Right lung (tissue), 5 donors: ENCODE results near the gene ZNF610. TPM values are rescaled to one million over a fixed set of nuclear protein-coding genes. Genes with fewer than 3 reads are reported as not detected.

Experiments used
- DNase-seq, 2 donors: peaks; one replicate each; pipeline ENCODE4 v3.0.0-alpha.2; 2013
- polyA plus RNA-seq, 5 donors: library from polyadenylated mRNA; unstranded; fragments of 120-200 nt; gene quantifications; one replicate each; pipeline versions ENCODE4 v1.2.1 to v1.2.3, GENCODE V29; 2013; ENCODE audit warnings: inconsistent platforms in 1 of 5, low replicate concordance in 1 of 5; ENCODE audit not compliant: insufficient read length in 5 of 5, insufficient read depth in 1 of 5

The ZNF610 gene
- polyA plus RNA-seq, 5 donors, result 7.5 to 13.2 (median 11.2) TPM

DNA sequence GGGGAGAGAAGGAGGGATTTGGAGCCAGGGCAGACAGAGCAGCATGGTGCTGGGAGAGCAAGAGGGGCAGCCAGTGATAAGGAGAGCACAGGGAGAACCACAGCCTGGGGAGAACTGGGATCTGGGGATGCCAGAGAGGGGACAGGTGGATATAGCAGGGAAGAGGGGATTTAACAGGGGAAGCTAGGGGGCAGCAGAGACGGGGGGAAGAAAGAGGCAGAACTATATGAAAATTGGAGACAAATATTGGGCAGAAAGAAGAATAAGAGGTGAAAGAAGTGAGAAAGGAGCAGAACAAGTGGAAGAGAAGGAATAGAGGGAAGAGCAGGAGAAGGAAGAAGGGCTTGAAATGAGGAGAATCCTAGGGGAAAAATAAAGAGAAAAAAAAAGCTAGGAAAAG, 55.1 kb downstream of the ZNF610 start:
- no peak for DNase-seq

GRCh38 chr19:52397310-52398080, 61.5 kb downstream of the ZNF610 start, which contains the start of gene ZNF528:
TSS of gene ZNF528 (plus strand) at chr19:52397849. CDS start at chr19:52402014, 4,165 bp downstream.
- peak; percentile 93 for DNase-seq

- DNase-seq, result peak in 1 of 2 donors; percentile 18
These were observed 62.0 kb downstream of the ZNF610 start for GRCh38 chr19:52398081-52398441.

DNA sequence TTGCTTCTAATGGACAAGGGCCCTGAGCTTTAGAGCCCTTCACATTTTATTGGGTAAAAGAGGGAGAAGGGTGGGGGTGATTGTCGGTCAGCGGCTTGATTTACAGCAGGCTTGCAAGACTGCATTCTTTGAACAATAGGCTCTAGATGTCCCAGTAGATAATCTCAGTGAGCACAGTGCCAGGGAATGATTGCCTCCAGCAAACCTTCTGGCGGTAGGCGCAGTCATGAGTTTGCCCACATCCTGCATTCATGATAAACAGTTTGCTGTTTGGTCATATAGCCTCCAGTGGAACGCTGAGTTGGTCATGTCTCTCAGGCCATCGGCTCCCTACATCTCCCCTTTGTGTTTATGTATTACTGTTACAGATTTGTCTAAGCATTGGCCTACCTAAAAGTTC, 74.2 kb downstream of the ZNF610 start:
- no peak for DNase-seq

- DNase-seq, result no peak
These were observed 79.7 kb downstream of the ZNF610 start for GRCh38 chr19:52415711-52416110.

Other genes with a start within 250 kb of the ZNF610 start
- gene ZNF841, start 240.5 kb upstream of the ZNF610 start, polyA plus RNA-seq, result 10 to 100 TPM; 18.1 to 38.3 (median 30.5) TPM
- 10 to 100 TPM; 14.2 to 27.1 (median 24.0) TPM for gene ZNF616, start 196.3 kb upstream of the ZNF610 start, polyA plus RNA-seq
- 10 to 100 TPM; 14.8 to 24.2 (median 20.6) TPM for gene ZNF836, start 164.6 kb upstream of the ZNF610 start, polyA plus RNA-seq
- 100 to 1,000 TPM; 277 to 368 (median 317) TPM for gene PPP2R1A, start 146.2 kb upstream of the ZNF610 start, polyA plus RNA-seq
- 10 to 100 TPM; 12.1 to 25.7 (median 20.1) TPM for gene ZNF766, start 66.7 kb upstream of the ZNF610 start, polyA plus RNA-seq
- gene ZNF480, start 39.1 kb upstream of the ZNF610 start, polyA plus RNA-seq, result 10 to 100 TPM; 11.0 to 17.5 (median 14.6) TPM
- gene ZNF880, start 33.7 kb downstream of the ZNF610 start, polyA plus RNA-seq, result 10 to 100 TPM; 19.2 to 31.5 (median 30.8) TPM
- gene ZNF528, start 61.6 kb downstream of the ZNF610 start, polyA plus RNA-seq, result 10 to 100 TPM; 33.9 to 90.4 (median 70.9) TPM
- 1 to 10 TPM in 1 of 5 donors, under 1 TPM in 4; 0.38 to 1.3 (median 0.60) TPM for gene ZNF534, start 92.9 kb downstream of the ZNF610 start, polyA plus RNA-seq
- gene ZNF578, start 117.3 kb downstream of the ZNF610 start, polyA plus RNA-seq, result 1 to 10 TPM; 2.6 to 6.3 (median 5.2) TPM
- 10 to 100 TPM in 4 of 5 donors, 1 to 10 TPM in 1; 7.8 to 18.4 (median 16.5) TPM for gene ZNF808, start 191.4 kb downstream of the ZNF610 start, polyA plus RNA-seq
- 10 to 100 TPM; 11.2 to 23.8 (median 20.6) TPM for gene ZNF701, start 234.0 kb downstream of the ZNF610 start, polyA plus RNA-seq